IPS-18a (cell line): Measurements from ENCODE around the gene TMEM132D.

Source experiments
- H3K27ac ChIP-seq: one replicate; pipeline ENCODE4 v1.5.1; 2013; ENCODE audit warnings: low read length
- H3K27me3 ChIP-seq: one replicate; pipeline ENCODE4 v1.6.1; 2013; ENCODE audit warnings: mild to moderate bottlenecking, low read length; ENCODE audit not compliant: control insufficient read depth, insufficient read depth
- H3K36me3 ChIP-seq: one replicate; pipeline ENCODE4 v1.6.1; 2013; ENCODE audit warnings: low read depth, low read length; ENCODE audit not compliant: control insufficient read depth
- H3K4me1 ChIP-seq: one replicate; pipeline ENCODE4 v1.6.1; 2013; ENCODE audit warnings: low read depth, low read length; ENCODE audit not compliant: control insufficient read depth
- H3K4me3 ChIP-seq: one replicate; pipeline ENCODE4 v1.5.1; 2013; ENCODE audit warnings: low read length
- H3K9ac ChIP-seq: one replicate; pipeline ENCODE4 v1.6.1; 2013; ENCODE audit warnings: mild to moderate bottlenecking, low read length, moderate library complexity
- H3K9me3 ChIP-seq: one replicate; pipeline ENCODE4 v1.6.1; 2013; ENCODE audit warnings: low read depth, low read length; ENCODE audit not compliant: control insufficient read depth

Gene TMEM132D

DNA sequence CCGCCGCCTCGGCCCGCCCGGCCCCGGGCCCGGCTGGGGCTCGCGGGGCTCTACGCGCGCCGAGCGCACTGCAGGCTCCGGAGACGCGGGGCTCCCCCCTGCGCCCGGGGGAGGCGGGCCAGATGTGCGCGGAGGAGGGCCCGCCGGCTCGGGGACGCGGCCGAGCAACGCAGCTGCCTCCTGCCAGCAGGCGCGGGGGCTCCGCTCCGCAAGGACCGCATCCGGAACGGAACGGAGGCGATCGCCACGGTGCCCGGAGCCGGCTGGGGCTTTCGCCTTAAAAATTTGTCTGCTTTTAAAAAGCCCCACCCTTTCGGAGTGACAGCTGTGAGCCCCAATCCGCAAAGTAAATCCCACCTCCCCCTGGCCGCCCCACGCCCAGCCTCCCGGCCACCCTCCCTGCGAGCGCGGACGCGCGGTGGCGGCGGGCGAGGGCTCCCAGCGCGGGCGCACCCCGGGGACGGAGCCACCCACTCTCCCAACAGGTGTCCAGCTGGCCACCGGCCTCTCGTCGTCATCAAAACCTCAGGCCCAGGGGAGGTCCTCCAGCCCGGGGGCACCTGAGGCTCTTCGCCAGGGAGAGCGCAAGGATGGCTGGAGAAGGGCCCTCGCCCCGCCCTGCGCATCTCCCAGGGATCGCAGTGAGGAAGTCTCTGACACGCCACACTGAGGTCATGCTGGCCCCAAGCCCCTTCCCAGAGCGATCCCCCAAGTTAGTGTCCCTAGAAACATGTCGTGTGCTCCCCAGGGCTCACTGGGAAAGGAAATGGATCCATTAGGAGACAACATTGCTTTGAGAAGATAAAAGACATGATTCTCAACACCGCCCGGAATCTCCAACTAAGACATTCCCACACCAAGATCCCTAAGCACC, at the start of gene TMEM132D:
TMEM132D (minus strand) TSS at position 70 of the 874 bp plus-strand sequence.
- H3K9ac ChIP-seq = no peak within 1 kb of the TSS
- no peaks in the 10 kb centered on the region for H3K36me3 ChIP-seq
- H3K27me3 ChIP-seq = peaks cover 45% of the 10 kb centered on the region
- peaks cover 19% of the 10 kb centered on the region for H3K9me3 ChIP-seq
- H3K4me3 ChIP-seq = peak within 1 kb of the TSS; percentile 62
- peaks cover 4% of the 10 kb centered on the region for H3K4me1 ChIP-seq
- no peak within 1 kb of the TSS for H3K27ac ChIP-seq

DNA sequence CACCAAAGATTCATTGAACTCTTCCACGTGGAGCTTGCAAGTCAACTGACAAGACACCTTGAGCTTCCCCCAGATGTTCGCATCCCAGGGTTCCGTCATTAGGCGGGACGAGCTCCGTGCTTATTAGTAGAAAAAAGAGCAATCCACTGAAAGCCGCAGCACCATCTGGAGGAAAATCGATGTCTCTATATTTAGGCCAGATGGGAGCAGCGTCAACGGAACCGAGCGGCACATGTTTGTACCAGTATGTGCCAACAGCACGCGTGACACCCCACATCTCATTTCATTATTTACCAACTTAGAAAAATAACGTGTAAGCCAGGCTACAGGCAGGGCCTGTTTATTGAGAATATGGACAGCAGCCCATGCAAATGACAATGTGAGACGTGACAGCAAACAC, 45.8 kb upstream of the TMEM132D start:
- Histone ChIP-seq H3K27ac (no peak overlapping the region), H3K27me3 (no peaks in the 10 kb centered on the region)

DNA sequence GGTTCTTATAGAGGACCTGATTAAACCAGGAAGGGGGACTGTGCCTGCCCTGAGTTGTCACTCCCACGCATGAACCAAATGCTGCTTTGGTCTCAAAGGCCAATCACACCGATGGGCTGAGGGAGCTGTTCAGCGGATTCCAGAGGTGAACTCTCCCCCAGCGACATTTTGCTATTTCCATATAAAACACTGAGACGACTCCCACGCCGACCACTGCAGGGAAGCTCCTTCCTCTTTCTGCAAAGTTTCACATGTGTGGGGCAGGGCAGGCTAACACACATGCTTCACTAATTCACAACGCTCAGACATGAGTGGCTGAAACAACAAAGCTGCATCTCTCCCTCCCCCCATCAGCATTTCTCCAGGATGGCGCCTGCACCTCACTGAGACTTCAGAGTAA, 37.8 kb upstream of the TMEM132D start:
- no peaks in the 10 kb centered on the region for H3K9me3 ChIP-seq
- H3K4me1 ChIP-seq = peaks cover 6% of the 10 kb centered on the region
- H3K36me3 ChIP-seq = no peaks in the 10 kb centered on the region
- H3K27me3 ChIP-seq = no peaks in the 10 kb centered on the region
- no peak overlapping the region for H3K9ac ChIP-seq
- H3K27ac ChIP-seq = no peak overlapping the region
- H3K4me3 ChIP-seq = no peak overlapping the region

More for the DNA sequence above, 45.8 kb upstream of the TMEM132D start:
- Histone ChIP-seq H3K4me3 (no peak overlapping the region), H3K9ac (no peak overlapping the region), H3K9me3 (peaks cover 29% of the 10 kb centered on the region), H3K4me1 (no peaks in the 10 kb centered on the region), H3K36me3 (no peaks in the 10 kb centered on the region)

DNA sequence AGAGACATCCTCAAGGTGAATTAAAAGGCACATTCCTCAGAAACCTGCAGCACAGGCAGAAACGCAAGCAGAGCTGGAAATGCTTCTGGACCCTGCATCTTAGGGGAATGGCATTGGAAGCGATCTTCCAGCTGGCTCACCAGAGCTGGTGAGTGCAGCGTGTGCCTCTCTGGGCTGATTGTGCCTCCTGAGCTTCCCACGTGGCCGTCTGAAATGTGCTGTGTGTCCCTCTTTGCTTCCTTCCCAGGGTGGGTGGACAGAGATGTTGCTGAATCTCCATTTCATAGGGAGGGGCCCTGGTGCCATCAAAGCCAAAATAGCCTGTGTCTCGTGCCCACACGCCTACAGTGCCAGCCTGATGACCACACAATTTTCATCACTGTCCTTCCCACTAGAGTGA, 34.3 kb upstream of the TMEM132D start:
- Histone ChIP-seq H3K36me3 (no peaks in the 10 kb centered on the region), H3K4me1 (peaks cover 6% of the 10 kb centered on the region), H3K9me3 (peaks cover 3% of the 10 kb centered on the region), H3K27me3 (no peaks in the 10 kb centered on the region), H3K27ac (no peak overlapping the region), H3K9ac (no peak overlapping the region), H3K4me3 (no peak overlapping the region)

DNA sequence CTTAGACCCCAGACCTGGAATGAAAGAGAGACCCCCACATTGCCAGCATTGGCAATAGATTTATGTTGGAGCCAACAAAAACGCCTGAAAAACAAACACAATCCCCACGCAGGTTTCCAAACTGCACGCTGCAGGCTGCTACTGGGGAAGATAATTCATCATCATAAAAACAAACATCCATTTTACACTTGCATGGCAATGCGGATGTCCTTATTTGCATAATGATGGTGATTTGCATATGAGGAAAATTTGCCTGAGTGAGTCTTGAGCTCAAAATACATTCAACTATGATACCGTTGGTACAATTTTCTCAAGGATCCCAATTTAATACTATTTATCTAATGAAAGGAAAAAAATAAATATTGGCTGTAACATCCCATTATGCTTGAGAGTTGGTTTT, 33.6 kb upstream of the TMEM132D start:
- Histone ChIP-seq H3K27ac (no peak overlapping the region), H3K4me1 (peaks cover 6% of the 10 kb centered on the region), H3K4me3 (no peak overlapping the region), H3K9ac (no peak overlapping the region), H3K27me3 (no peaks in the 10 kb centered on the region), H3K36me3 (no peaks in the 10 kb centered on the region), H3K9me3 (peaks cover 3% of the 10 kb centered on the region)

DNA sequence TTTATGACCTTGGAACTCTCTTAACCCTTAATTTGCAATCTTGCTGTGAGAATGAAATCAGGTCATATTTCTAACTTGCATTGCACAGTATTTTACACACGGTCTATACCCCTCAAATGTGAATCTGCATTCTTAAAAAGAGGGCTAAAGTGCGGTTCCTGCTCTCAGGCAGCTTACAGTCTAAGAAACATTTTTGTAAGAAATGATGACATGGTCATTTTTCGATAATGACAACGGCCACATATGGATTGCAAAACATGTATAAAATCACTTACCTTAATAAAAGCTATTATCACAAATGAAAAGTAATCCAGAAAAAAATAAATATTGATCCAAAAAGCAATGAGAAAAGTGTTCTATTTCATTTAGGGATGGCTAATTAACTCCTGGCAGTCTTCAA, 24.8 kb upstream of the TMEM132D start:
- peaks cover 6% of the 10 kb centered on the region for H3K9me3 ChIP-seq
- no peak overlapping the region for H3K27ac ChIP-seq
- no peak overlapping the region for H3K9ac ChIP-seq
- H3K36me3 ChIP-seq = no peaks in the 10 kb centered on the region
- no peaks in the 10 kb centered on the region for H3K4me1 ChIP-seq
- no peak overlapping the region for H3K4me3 ChIP-seq
- H3K27me3 ChIP-seq = no peaks in the 10 kb centered on the region

DNA sequence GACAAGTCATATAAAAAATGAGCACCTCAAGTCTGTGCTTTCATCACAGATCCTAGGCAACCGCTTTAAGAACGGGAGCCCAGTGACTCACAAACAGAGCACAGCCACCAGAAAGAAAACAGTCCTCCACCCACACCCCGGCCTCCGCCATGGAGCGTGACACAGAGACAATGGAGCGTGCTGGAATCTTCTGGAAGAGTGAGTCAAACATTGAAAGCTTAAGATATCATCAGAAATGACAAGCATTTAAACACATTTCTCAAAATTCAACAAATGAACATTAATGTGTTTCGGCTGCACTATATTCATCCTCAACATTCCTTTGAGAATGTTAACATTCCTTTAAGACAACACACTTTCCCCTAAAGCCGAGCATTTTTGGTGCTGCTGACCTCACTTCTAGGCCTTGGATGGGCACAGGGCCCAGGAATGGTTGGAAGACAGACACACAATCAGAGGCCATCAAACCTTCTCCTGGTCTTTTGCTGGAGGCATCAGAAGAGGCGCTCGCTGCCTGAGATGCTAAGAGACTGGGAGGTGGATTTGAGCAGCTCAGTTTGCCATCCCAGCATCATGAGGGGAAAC, 23.6 kb upstream of the TMEM132D start:
- peaks cover 13% of the 10 kb centered on the region for H3K9me3 ChIP-seq
- H3K27ac ChIP-seq = no peak overlapping the region

DNA sequence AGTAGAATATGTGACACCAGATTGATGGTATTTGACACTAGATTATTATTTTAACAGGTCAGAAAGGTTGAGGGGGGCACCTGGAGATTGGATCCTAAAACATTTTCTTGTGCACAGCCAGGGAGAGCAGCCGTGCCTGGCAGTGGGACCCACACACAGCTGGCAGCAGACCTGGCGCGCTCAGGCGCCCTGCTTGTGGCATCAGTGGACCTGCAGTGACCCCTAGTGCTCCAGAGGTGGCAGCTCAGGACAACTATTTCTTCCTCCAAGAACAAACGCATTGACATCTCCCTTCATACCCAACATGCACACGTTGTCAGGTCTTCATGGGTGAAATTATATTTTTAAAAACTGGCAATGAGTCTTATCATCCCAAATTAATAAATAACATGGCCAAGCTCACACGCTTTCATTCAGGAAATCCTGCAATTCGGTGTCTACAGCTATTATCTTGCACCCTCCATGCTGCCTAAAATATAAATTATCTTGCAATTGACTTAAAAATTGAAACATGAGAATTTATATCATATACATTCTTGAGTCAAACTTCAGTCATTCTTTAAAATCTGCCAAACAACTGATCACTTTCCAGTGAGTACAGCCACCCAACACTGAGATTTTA, 7.7 kb upstream of the TMEM132D start:
- H3K9me3 ChIP-seq = peaks cover 18% of the 10 kb centered on the region
- H3K9ac ChIP-seq = no peak overlapping the region
- no peak overlapping the region for H3K4me3 ChIP-seq
- no peak overlapping the region for H3K27ac ChIP-seq
- peaks cover 5% of the 10 kb centered on the region for H3K27me3 ChIP-seq
- H3K36me3 ChIP-seq = no peaks in the 10 kb centered on the region
- H3K4me1 ChIP-seq = peaks cover 3% of the 10 kb centered on the region

More for the DNA sequence above, 23.6 kb upstream of the TMEM132D start:
- no peaks in the 10 kb centered on the region for H3K4me1 ChIP-seq
- no peaks in the 10 kb centered on the region for H3K36me3 ChIP-seq
- H3K9ac ChIP-seq = no peak overlapping the region
- H3K27me3 ChIP-seq = no peaks in the 10 kb centered on the region
- H3K4me3 ChIP-seq = no peak overlapping the region

DNA sequence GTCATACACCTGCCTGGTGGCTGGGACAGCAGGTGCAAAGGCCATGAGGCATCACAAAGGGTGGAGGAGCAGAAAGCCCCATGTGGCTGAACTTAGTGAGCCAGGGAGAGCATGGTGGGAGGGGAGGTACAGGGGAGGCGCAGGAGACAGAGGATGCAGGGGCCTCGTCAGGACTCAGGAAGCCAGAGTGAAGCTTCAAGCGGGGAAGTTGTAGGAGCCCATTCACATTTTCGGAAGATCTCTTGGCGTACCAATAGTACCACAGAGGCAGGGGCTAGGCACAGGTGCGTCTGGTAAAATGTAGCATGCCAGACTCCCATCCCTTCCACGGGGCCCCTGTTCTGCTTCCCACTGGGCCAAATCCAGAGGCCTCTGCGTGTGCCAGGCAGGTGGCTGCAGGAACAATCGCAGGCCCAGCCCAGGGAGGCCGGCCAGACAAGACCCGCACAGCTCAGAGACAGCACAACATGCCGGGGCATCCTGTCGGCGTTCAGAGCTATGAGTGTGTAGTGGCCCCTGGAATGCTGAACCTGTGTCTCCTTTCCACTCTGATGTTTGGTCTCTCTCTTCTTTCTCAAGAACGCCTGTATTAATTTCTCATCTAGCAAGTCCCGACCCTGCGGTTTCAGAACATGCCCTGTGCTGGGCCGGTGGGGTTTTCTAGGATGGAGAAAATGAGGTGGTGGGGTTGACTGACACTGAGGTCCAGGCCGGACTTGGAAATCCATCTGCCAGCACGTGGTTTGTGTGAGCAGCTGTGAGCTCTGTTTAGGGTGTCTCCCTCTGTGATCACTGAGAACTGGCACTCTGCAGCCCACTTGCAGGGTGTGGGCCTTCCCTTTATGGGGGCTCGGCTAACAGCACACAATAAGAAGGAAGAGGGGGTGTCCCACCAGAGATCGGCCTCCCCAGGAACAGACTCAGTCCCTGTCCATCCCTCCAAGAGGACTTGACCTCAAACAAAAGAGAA, 5.5 kb upstream of the TMEM132D start:
- Histone ChIP-seq H3K27me3 (peaks cover 27% of the 10 kb centered on the region), H3K36me3 (no peaks in the 10 kb centered on the region), H3K9me3 (peaks cover 26% of the 10 kb centered on the region), H3K27ac (no peak overlapping the region), H3K4me3 (no peak overlapping the region), H3K9ac (no peak overlapping the region), H3K4me1 (peaks cover 3% of the 10 kb centered on the region)

DNA sequence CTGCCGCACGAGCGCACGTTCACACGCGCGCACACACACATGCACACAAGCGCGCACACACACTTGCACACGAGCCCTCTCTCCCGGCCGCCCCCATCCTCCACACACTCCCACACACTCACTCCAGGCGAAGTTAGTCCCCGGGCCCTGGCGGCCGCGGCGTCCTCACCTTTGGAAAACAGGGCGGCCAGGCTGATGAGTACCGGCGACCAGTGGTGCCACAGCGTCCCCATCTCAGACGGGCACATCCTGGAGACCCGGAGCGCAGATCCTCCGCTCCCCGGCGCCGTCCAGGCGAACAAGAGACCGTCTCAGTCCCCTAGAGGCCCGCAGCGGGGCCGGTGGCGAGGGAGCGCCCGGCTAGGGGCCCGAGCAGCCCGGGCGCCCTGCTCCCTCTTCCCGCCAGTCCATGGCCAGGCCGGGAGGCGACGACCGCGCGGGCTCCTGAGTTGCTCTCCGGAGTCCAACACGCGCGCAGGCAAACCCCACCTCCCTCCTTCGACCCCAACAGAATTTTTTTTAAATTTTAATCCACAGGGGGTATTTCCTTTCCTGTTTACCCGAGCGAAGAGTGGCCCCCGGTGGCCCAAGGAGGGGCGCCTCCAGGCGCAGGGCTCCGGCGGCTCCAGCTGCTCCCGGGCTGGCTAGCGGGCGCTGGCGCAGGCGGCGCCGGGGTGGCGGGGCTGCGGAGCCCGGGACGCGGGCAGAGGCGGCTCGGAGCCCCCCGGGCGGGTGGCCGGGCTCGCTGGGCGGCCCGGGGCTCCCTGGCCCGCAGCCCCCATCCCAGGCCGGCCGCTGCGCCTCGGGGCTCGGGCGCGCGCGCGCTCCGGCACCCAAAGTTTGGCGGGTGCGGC, 506 bp downstream of the TMEM132D start:
- peaks cover 12% of the 10 kb centered on the region for H3K9me3 ChIP-seq
- H3K36me3 ChIP-seq = no peaks in the 10 kb centered on the region
- peaks cover 45% of the 10 kb centered on the region for H3K27me3 ChIP-seq
- no peak overlapping the region for H3K9ac ChIP-seq
- peak overlapping the region; percentile 62 for H3K4me3 ChIP-seq
- peaks cover 4% of the 10 kb centered on the region for H3K4me1 ChIP-seq
- no peak overlapping the region for H3K27ac ChIP-seq
